SU-DHL-6 (cell line): Measurements from ENCODE around the gene GMIP.
"Not testable (repeated sequence)": the region's sequence is repeated elsewhere in the genome, so short reads cannot be mapped to it uniquely, and the experiment has no call there.

Experiments
- H2AFZ ChIP-seq: fragments of 200-600 bp; sonication (generic); 2 replicates; pipeline ENCODE4 v1.6.1; 2014; ENCODE audit warnings: low read depth, mild to moderate bottlenecking, moderate library complexity, mixed read lengths, antibody characterized with exemption, low read length; ENCODE audit not compliant: severe bottlenecking
- H3F3A ChIP-seq: fragments of 200-600 bp; shearing (Covaris generic); 2 replicates; pipeline ENCODE4 v1.6.0; 2016; ENCODE audit warnings: antibody characterized with exemption, mild to moderate bottlenecking; ENCODE audit not compliant: insufficient read depth
- H3K27ac ChIP-seq: fragments of 200-600 bp; sonication (generic); 2 replicates; pipeline ENCODE4 v1.5.1; 2016; ENCODE audit warnings: low read depth, mild to moderate bottlenecking, low read length, moderate library complexity, mixed read lengths
- H3K27me3 ChIP-seq: fragments of 200-600 bp; sonication (generic), shearing (Covaris generic); 2 replicates; pipeline ENCODE4 v1.6.0; 2014; ENCODE audit warnings: mild to moderate bottlenecking, low read length
- H3K36me3 ChIP-seq: fragments of 200-600 bp; sonication (generic); 2 replicates; pipeline ENCODE4 v1.6.1; 2014; ENCODE audit warnings: mild to moderate bottlenecking, low read length, mixed read lengths
- H3K4me2 ChIP-seq: fragments of 300-600, 200-600 bp; shearing (Covaris generic), sonication (generic); 2 replicates; pipeline ENCODE4 v1.6.0; 2014; ENCODE audit warnings: low read length, low read depth, mild to moderate bottlenecking; ENCODE audit not compliant: poor library complexity, severe bottlenecking
- H3K4me3 ChIP-seq: fragments of 200-600 bp; sonication (generic); 2 replicates; pipeline ENCODE4 v1.5.1; 2014; ENCODE audit warnings: antibody characterized with exemption, low read length, mild to moderate bottlenecking, mixed read lengths; ENCODE audit not compliant: insufficient read depth, poor library complexity, severe bottlenecking
- H3K79me2 ChIP-seq: fragments of 200-600 bp; sonication (generic); 2 replicates; pipeline ENCODE4 v1.6.1; 2014; ENCODE audit warnings: mild to moderate bottlenecking, low read length, moderate library complexity; ENCODE audit not compliant: insufficient read depth
- H3K9ac ChIP-seq: fragments of 200-600 bp; sonication (generic); 2 replicates; pipeline ENCODE4 v1.7.0; 2014; ENCODE audit warnings: mild to moderate bottlenecking, low read length
- H3K9me2 ChIP-seq: fragments of 200-600 bp; sonication (generic); replicated peaks from 2 replicates; pipeline ENCODE4 v1.6.1; 2014; ENCODE audit warnings: low read length; ENCODE audit not compliant: insufficient read depth
- H3K9me3 ChIP-seq: fragments of 200-600 bp; sonication (generic); 2 replicates; pipeline ENCODE4 v1.6.1; 2014; ENCODE audit warnings: low read length, mixed read lengths; ENCODE audit not compliant: insufficient read depth
- H4K20me1 ChIP-seq: fragments of 200-600 bp; sonication (generic); 2 replicates; pipeline ENCODE4 v1.6.1; 2014; ENCODE audit warnings: low read depth, mild to moderate bottlenecking, antibody characterized with exemption, low read length, moderate library complexity, mixed read lengths
- EZH2phosphoT487 ChIP-seq: fragments of 200-600 bp; sonication (generic), shearing (Covaris generic); conservative IDR thresholded peaks from 2 replicates; pipeline ENCODE4 v1.6.1; 2018; ENCODE audit warnings: mild to moderate bottlenecking, antibody characterized with exemption, low read length, moderate library complexity, mixed read lengths
- TF ChIP-seq, protein P1 (sequence below): fragments of 200-600 bp; sonication (generic); IDR thresholded peaks from one replicate; pipeline ENCODE4 v1.5.1; 2017; ENCODE audit warnings: antibody characterized with exemption, mild to moderate bottlenecking, low read length, moderate library complexity; ENCODE audit not compliant: insufficient read depth, poor library complexity, severe bottlenecking

Gene GMIP, protein sequence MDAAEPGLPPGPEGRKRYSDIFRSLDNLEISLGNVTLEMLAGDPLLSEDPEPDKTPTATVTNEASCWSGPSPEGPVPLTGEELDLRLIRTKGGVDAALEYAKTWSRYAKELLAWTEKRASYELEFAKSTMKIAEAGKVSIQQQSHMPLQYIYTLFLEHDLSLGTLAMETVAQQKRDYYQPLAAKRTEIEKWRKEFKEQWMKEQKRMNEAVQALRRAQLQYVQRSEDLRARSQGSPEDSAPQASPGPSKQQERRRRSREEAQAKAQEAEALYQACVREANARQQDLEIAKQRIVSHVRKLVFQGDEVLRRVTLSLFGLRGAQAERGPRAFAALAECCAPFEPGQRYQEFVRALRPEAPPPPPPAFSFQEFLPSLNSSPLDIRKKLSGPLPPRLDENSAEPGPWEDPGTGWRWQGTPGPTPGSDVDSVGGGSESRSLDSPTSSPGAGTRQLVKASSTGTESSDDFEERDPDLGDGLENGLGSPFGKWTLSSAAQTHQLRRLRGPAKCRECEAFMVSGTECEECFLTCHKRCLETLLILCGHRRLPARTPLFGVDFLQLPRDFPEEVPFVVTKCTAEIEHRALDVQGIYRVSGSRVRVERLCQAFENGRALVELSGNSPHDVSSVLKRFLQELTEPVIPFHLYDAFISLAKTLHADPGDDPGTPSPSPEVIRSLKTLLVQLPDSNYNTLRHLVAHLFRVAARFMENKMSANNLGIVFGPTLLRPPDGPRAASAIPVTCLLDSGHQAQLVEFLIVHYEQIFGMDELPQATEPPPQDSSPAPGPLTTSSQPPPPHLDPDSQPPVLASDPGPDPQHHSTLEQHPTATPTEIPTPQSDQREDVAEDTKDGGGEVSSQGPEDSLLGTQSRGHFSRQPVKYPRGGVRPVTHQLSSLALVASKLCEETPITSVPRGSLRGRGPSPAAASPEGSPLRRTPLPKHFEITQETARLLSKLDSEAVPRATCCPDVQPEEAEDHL

GRCh38 chr19:19643158-19644053, at the start of gene GMIP:
Gene GMIP, minus strand, starts transcription at chr19:19643657. Its CDS starts 128 bp downstream, at chr19:19643529.
- no peaks in the 10 kb centered on the region for H3K36me3 ChIP-seq
- H3K9me2 ChIP-seq, result no peaks in the 10 kb centered on the region
- TF ChIP-seq EZH2phosphoT487, result no peak
- TF ChIP-seq, protein P1, sequence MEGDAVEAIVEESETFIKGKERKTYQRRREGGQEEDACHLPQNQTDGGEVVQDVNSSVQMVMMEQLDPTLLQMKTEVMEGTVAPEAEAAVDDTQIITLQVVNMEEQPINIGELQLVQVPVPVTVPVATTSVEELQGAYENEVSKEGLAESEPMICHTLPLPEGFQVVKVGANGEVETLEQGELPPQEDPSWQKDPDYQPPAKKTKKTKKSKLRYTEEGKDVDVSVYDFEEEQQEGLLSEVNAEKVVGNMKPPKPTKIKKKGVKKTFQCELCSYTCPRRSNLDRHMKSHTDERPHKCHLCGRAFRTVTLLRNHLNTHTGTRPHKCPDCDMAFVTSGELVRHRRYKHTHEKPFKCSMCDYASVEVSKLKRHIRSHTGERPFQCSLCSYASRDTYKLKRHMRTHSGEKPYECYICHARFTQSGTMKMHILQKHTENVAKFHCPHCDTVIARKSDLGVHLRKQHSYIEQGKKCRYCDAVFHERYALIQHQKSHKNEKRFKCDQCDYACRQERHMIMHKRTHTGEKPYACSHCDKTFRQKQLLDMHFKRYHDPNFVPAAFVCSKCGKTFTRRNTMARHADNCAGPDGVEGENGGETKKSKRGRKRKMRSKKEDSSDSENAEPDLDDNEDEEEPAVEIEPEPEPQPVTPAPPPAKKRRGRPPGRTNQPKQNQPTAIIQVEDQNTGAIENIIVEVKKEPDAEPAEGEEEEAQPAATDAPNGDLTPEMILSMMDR, result peak; percentile 95
- peak within 1 kb of the TSS; percentile 67 for H3K4me2 ChIP-seq
- no peaks in the 10 kb centered on the region for H3K9me3 ChIP-seq
- H3K27me3 ChIP-seq, result no peaks in the 10 kb centered on the region
- no peaks in the 10 kb centered on the region for H4K20me1 ChIP-seq
- H3K4me3 ChIP-seq, result peak within 1 kb of the TSS; percentile 91
- peak within 1 kb of the TSS; percentile 29 for H2AFZ ChIP-seq
- peaks cover 22% of the 10 kb centered on the region for H3K79me2 ChIP-seq
- peak within 1 kb of the TSS; percentile 98 for H3K9ac ChIP-seq
- peak within 1 kb of the TSS; percentile 88 for H3K27ac ChIP-seq
- H3F3A ChIP-seq, result peaks cover 8% of the 10 kb centered on the region

DNA sequence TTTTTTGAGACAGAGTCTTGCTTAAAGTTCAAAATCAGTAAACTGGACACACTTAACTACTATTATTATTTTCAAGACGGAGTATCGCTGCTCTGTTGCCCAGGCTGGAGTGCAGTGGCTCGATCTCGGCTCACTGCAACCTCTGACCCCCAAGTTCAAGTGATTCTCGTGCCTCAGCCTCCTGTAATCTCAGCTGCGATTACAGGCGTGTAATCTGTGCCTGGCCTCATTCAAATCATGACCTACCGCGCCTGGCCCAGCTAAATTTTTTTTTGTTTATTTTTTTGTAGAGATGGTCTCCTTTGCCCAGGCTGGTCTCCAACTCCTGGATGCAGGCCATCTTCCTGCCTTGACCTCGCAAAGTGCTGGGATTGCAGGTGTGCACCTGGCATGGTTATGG, 48.2 kb upstream of the GMIP start:
- no peak for TF ChIP-seq EZH2phosphoT487
- TF ChIP-seq, protein P1, result no peak
- H3K4me3 ChIP-seq, result no peak overlapping the region
- H3F3A ChIP-seq, result peaks cover 4% of the 10 kb centered on the region; the same call in 1 of the 2 replicates
- H3K36me3 ChIP-seq, result no peaks in the 10 kb centered on the region
- no peaks in the 10 kb centered on the region for H4K20me1 ChIP-seq
- no peak overlapping the region for H2AFZ ChIP-seq
- no peaks in the 10 kb centered on the region for H3K27me3 ChIP-seq
- H3K9ac ChIP-seq, result no peak overlapping the region
- H3K27ac ChIP-seq, result no peak overlapping the region
- no peaks in the 10 kb centered on the region for H3K9me2 ChIP-seq
- H3K79me2 ChIP-seq, result no peaks in the 10 kb centered on the region
- H3K9me3 ChIP-seq, result no peaks in the 10 kb centered on the region
- H3K4me2 ChIP-seq, result no peak overlapping the region

DNA sequence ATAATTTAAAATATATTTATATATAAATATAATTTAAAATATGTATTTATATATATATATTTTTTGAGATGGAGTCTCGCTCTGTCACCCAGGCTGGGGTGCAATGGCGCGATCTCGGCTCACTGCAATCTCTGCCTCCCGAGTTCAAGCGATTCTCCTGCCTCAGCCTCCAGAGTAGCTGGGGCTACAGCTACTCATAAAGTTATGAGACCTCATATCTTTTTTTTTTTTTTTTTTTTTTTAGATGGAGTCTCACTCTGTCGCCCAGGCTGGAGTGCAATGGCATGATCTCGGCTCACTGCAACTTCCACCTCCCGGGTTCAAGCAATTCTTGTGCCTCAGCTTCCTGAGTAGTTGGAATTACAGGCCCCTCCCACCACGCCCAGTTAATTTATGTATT, 45.6 kb upstream of the GMIP start:
- not testable (repeated sequence) for H3K9me3 ChIP-seq, H3K79me2 ChIP-seq, H3K27me3 ChIP-seq, H3F3A ChIP-seq, H3K27ac ChIP-seq, H3K36me3 ChIP-seq, H3K4me2 ChIP-seq, H3K9ac ChIP-seq, H3K9me2 ChIP-seq, H4K20me1 ChIP-seq, H2AFZ ChIP-seq, H3K4me3 ChIP-seq
